NB4 (cell line): ENCODE data around the gene SRC.

Experiments used
- MYC ChIP-seq: IDR thresholded peaks from 2 replicates; pipeline ENCODE4 v1.6.1; 2011; ENCODE audit warnings: low read depth, low read length
- POLR2A ChIP-seq: IDR thresholded peaks from 2 replicates; pipeline ENCODE4 v1.6.1; 2011; ENCODE audit warnings: mild to moderate bottlenecking; ENCODE audit not compliant: insufficient read length; ENCODE audit errors: extremely low read depth
- TF ChIP-seq, protein P1 (sequence below): IDR thresholded peaks from one replicate; pipeline ENCODE4 v1.5.1; 2012; ENCODE audit warnings: low read depth, low read length
- TF ChIP-seq, protein P2 (sequence below): IDR thresholded peaks from 2 replicates; pipeline ENCODE4 v1.6.1; 2011; ENCODE audit warnings: low read depth, low read length

DNA sequence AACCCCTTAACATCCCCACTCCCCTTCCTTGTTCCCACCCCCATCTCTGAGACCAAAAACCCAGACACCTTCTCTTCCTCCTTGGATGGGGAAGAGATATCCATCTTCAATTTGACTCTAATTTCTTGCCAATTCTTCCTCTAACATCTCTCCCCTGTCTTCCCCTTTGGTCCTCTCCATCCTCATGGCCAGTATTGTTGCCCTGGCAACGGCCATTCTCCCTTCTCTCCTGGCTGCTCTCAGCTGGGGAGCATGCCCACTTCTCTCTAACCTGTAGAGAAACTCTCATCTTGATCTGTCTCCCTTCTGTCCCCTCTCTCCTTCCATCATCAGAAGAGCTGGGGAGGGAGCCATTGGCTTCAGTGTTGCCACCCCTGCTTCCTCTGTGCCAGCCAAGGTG, 86.7 kb downstream of the SRC start:
- no peak for TF ChIP-seq POLR2A
- TF ChIP-seq, protein P1, sequence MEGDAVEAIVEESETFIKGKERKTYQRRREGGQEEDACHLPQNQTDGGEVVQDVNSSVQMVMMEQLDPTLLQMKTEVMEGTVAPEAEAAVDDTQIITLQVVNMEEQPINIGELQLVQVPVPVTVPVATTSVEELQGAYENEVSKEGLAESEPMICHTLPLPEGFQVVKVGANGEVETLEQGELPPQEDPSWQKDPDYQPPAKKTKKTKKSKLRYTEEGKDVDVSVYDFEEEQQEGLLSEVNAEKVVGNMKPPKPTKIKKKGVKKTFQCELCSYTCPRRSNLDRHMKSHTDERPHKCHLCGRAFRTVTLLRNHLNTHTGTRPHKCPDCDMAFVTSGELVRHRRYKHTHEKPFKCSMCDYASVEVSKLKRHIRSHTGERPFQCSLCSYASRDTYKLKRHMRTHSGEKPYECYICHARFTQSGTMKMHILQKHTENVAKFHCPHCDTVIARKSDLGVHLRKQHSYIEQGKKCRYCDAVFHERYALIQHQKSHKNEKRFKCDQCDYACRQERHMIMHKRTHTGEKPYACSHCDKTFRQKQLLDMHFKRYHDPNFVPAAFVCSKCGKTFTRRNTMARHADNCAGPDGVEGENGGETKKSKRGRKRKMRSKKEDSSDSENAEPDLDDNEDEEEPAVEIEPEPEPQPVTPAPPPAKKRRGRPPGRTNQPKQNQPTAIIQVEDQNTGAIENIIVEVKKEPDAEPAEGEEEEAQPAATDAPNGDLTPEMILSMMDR = no peak
- TF ChIP-seq MYC = no peak
- TF ChIP-seq, protein P2, sequence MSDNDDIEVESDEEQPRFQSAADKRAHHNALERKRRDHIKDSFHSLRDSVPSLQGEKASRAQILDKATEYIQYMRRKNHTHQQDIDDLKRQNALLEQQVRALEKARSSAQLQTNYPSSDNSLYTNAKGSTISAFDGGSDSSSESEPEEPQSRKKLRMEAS = no peak
